HCT116 (cell line): ENCODE data around the gene CCNJL. TPM values are rescaled to one million over a fixed set of nuclear protein-coding genes. Genes with fewer than 3 reads are reported as not detected.

ENCODE experiments used
- ATAC-seq: fragments of 200-7000 bp; cut with Tn5 transposase; 2 replicates; pipeline ENCODE4 v1.9.1; 2020; ENCODE audit warnings: mild to moderate bottlenecking, moderate library complexity
- BruUV-seq: library from RNA; stranded (reverse); fragments of 400-500 nt; replicated peaks from 2 replicates; lab custom pipeline; 2021; lab: Mats Ljungman, UMichigan
- CTCF ChIA-PET: fragments of 300-600 bp; sonication (Branson Sonifier 250); formaldehyde crosslinking; loops from one replicate; lab custom pipeline; 2021; ENCODE audit warnings: antibody characterized with exemption; lab: Charles Lee
- POLR2A ChIA-PET: fragments of 300-600, 350-600 bp; sonication (Branson Sonifier 250); formaldehyde crosslinking; loops from one replicate; lab custom pipeline; 2021; ENCODE audit warnings: antibody characterized with exemption; lab: Charles Lee
- RAD21 ChIA-PET, 2 experiments: fragments of 300-600 bp; sonication (Branson Sonifier 250); formaldehyde crosslinking; loops; one replicate each; lab custom pipeline; 2023; ENCODE audit warnings: low total read pairs in 2 of 2; ENCODE audit not compliant: uncharacterized antibody in 2 of 2, unreplicated experiment in 2 of 2, low non-redundant PET in 1 of 2; lab: Charles Lee
- DNase-seq: peaks from one replicate; pipeline ENCODE4 v3.0.0-alpha.2; 2010; ENCODE audit warnings: low read depth, low spot score
- H2AFZ ChIP-seq: fragments of 200-600 bp; shearing (Covaris generic), sonication (generic); 2 replicates; pipeline ENCODE4 v1.6.1; 2017; ENCODE audit warnings: low read depth, mixed run types, mixed read lengths, antibody characterized with exemption, low read length; ENCODE audit not compliant: poor library complexity, severe bottlenecking
- H3K27ac ChIP-seq: 2 replicates; pipeline ENCODE4 v1.5.1; 2012; ENCODE audit warnings: low read depth, low read length
- H3K27me3 ChIP-seq: fragments of 200-600 bp; sonication (generic); 2 replicates; pipeline ENCODE4 v1.6.1; 2016; ENCODE audit warnings: mixed run types, low read length, mixed read lengths; ENCODE audit not compliant: insufficient read depth
- H3K36me3 ChIP-seq, 2 experiments: fragments of 200-500 bp in 1 of 2; fragments of 200-600 bp in 1 of 2; sonication (Bioruptor generic) in 1 of 2; sonication (generic) in 1 of 2; 2 replicates each; pipeline versions ENCODE4 v1.5.1 to v1.6.1; 2014 to 2016; ENCODE audit warnings: low read length in 2 of 2, inconsistent platforms in 1 of 2, mixed read lengths in 1 of 2, mixed run types in 1 of 2; ENCODE audit not compliant: insufficient read depth in 2 of 2, control insufficient read depth in 1 of 2
- H3K4me1 ChIP-seq, 2 experiments: fragments of 200-600 bp in 1 of 2; sonication (generic) in 1 of 2; 2 replicates each; pipeline versions ENCODE4 v1.5.1 to v1.6.1; 2012 to 2017; ENCODE audit warnings: low read length in 2 of 2, inconsistent platforms in 1 of 2, mild to moderate bottlenecking in 1 of 2, mixed read lengths in 1 of 2, mixed run types in 1 of 2, moderate library complexity in 1 of 2; ENCODE audit not compliant: insufficient read depth in 2 of 2, control insufficient read depth in 1 of 2
- H3K4me2 ChIP-seq: fragments of 200-600 bp; sonication (generic); 2 replicates; pipeline ENCODE4 v1.6.1; 2017; ENCODE audit warnings: mixed run types, low read length, mixed read lengths
- H3K4me3 ChIP-seq, 2 experiments: fragments of 200-600 bp in 1 of 2; sonication (generic) in 1 of 2; replicated peaks in 1 of 2; 2 replicates each; pipeline ENCODE4 v1.5.1; 2011 to 2016; ENCODE audit warnings: low read length in 2 of 2, control low read depth in 1 of 2, low read depth in 1 of 2, mild to moderate bottlenecking in 1 of 2, mixed read lengths in 1 of 2, mixed run types in 1 of 2
- H3K79me2 ChIP-seq: fragments of 200-600 bp; sonication (generic); 2 replicates; pipeline ENCODE4 v1.6.1; 2017; ENCODE audit warnings: mild to moderate bottlenecking, mixed run types, low read length, moderate library complexity, mixed read lengths; ENCODE audit not compliant: insufficient read depth
- H3K9ac ChIP-seq: fragments of 200-600 bp; sonication (generic); 2 replicates; pipeline ENCODE4 v1.6.1; 2016; ENCODE audit warnings: low read length, mixed read lengths
- H3K9me2 ChIP-seq: fragments of 200-600 bp; sonication (generic), shearing (Covaris generic); 2 replicates; pipeline ENCODE4 v1.6.1; 2017; ENCODE audit warnings: mixed run types, mild to moderate bottlenecking, moderate library complexity; ENCODE audit not compliant: insufficient read depth
- H3K9me3 ChIP-seq, 2 experiments: fragments of 200-500 bp in 1 of 2; fragments of 200-600 bp in 1 of 2; sonication (Bioruptor generic) in 1 of 2; sonication (generic) in 1 of 2; 2 replicates each; pipeline ENCODE4 v1.6.1; 2014 to 2017; ENCODE audit warnings: low read length in 2 of 2, mixed read lengths in 2 of 2, inconsistent platforms in 1 of 2, low read depth in 1 of 2, mild to moderate bottlenecking in 1 of 2, mixed run types in 1 of 2, moderate library complexity in 1 of 2; ENCODE audit not compliant: control insufficient read depth in 1 of 2, insufficient read depth in 1 of 2
- H4K20me1 ChIP-seq: fragments of 200-600 bp; sonication (generic), shearing (Covaris generic); 2 replicates; pipeline ENCODE4 v1.6.1; 2017; ENCODE audit warnings: mixed run types, mild to moderate bottlenecking, moderate library complexity; ENCODE audit not compliant: insufficient read depth
- ELF1 ChIP-seq: IDR thresholded peaks from 2 replicates; pipeline ENCODE4 v1.6.1; 2012; ENCODE audit warnings: low read depth, borderline replicate concordance
- EZH2 ChIP-seq: fragments of 200-600 bp; sonication (generic); IDR thresholded peaks from 2 replicates; pipeline ENCODE4 v1.6.1; 2017; ENCODE audit warnings: antibody characterized with exemption, mixed run types
- EZH2phosphoT487 ChIP-seq: fragments of 200-600 bp; IDR thresholded peaks from 2 replicates; pipeline ENCODE4 v1.6.1; 2018; ENCODE audit warnings: antibody characterized with exemption, borderline replicate concordance
- FOSL1 ChIP-seq: IDR thresholded peaks from 2 replicates; pipeline ENCODE4 v1.6.1; 2012; ENCODE audit warnings: low read depth
- JUND ChIP-seq: IDR thresholded peaks from 2 replicates; pipeline ENCODE4 v1.6.1; 2012
- POLR2A ChIP-seq: IDR thresholded peaks from 2 replicates; pipeline ENCODE4 v1.7.0; 2011; ENCODE audit warnings: borderline replicate concordance; ENCODE audit not compliant: insufficient read depth, insufficient read length; ENCODE audit errors: extremely low read depth
- POLR2AphosphoS5 ChIP-seq: IDR thresholded peaks from 2 replicates; pipeline ENCODE4 v1.6.1; 2011; ENCODE audit warnings: mild to moderate bottlenecking, low read depth, low read length, moderate library complexity
- RAD21 ChIP-seq: IDR thresholded peaks from 2 replicates; pipeline ENCODE4 v1.6.1; 2012; ENCODE audit warnings: low read depth, mild to moderate bottlenecking
- SP1 ChIP-seq: IDR thresholded peaks from 2 replicates; pipeline ENCODE4 v1.6.1; 2012; ENCODE audit warnings: low read depth
- SRF ChIP-seq: IDR thresholded peaks from 2 replicates; pipeline ENCODE4 v1.6.1; 2012; ENCODE audit warnings: low read depth
- TCF7L2 ChIP-seq: IDR thresholded peaks from 2 replicates; pipeline ENCODE4 v1.7.0; 2011; ENCODE audit warnings: borderline replicate concordance, inconsistent platforms; ENCODE audit not compliant: insufficient read depth, insufficient read length; ENCODE audit errors: extremely low read depth
- YY1 ChIP-seq: IDR thresholded peaks from 2 replicates; pipeline ENCODE4 v1.6.1; 2011; ENCODE audit warnings: low read length, low read depth, moderate library complexity, mild to moderate bottlenecking; ENCODE audit not compliant: insufficient replicate concordance; ENCODE audit errors: extremely low read depth
- ZNF274 ChIP-seq: fragments of 200-500 bp; sonication (Bioruptor generic); IDR thresholded peaks from 2 replicates; pipeline ENCODE4 v1.6.1; 2014; ENCODE audit warnings: mild to moderate bottlenecking, low read depth, low read length, inconsistent platforms
- intact Hi-C: fragments of 100-400 bp; cut with micrococcal nuclease; formaldehyde crosslinking; loops from 2 replicates; pipeline ENCODE4 v1.10.0; 2022
- total RNA-seq: library from RNA; stranded (reverse); gene quantifications from one replicate; pipeline ENCODE4 v1.2.1, GENCODE V29; 2021; ENCODE audit not compliant: unreplicated experiment
- TF ChIP-seq, protein P1 (sequence below), 3 experiments: fragments of 200-600 bp in 1 of 3; sonication (generic) in 1 of 3; IDR thresholded peaks in 2 of 3; conservative IDR thresholded peaks in 1 of 3; 2 replicates each; pipeline ENCODE4 v1.5.1; 2012 to 2017; ENCODE audit warnings: low read depth in 2 of 3, low read length in 2 of 3, antibody characterized with exemption in 1 of 3, borderline replicate concordance in 1 of 3, control low read depth in 1 of 3, mild to moderate bottlenecking in 1 of 3, mixed read lengths in 1 of 3, mixed run types in 1 of 3, moderate library complexity in 1 of 3; ENCODE audit not compliant: insufficient read depth in 1 of 3
- TF ChIP-seq, protein P2 (sequence below): IDR thresholded peaks from 2 replicates; pipeline ENCODE4 v1.6.1; 2012
- TF ChIP-seq, protein P3 (sequence below): IDR thresholded peaks from 2 replicates; pipeline ENCODE4 v1.6.1; 2012; ENCODE audit warnings: low read depth
- TF ChIP-seq, protein P4 (sequence below): IDR thresholded peaks from 2 replicates; pipeline ENCODE4 v1.6.1; 2012

The CCNJL gene
- total RNA-seq, 1 experiment from 2014 or later = 2.9 TPM

DNA sequence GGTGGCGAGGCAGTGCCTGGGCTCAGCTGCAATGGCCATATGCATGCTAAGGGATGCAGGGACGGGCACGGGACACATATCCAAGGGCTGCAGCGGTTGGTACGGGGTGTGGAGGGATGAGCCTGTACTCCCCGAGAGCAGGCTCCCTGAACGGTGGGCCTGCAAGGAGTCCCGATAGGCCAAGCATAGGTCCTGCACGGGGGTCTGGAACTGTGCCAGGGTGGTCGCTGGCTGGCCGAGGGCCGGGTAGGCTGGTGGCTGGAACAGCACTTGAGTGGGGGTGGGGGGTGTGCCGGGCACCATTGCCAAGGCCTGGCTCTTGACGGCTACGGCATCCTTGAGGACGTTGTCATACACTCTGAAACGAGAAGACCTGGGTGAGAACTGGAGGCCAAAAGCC lies 58.9 kb downstream of the CCNJL start:
- Histone ChIP-seq H3K36me3 (no peaks in the 10 kb centered on the region), H4K20me1 (no peaks in the 10 kb centered on the region), H3K27ac (no peak overlapping the region)
- DNase-seq = no peak
- TF ChIP-seq TCF7L2 = no peak
- TF ChIP-seq, all 23 proteins: peak for 0
- H2AFZ ChIP-seq = no peak overlapping the region
- H3K4me3 ChIP-seq = no peak overlapping the region
- CTCF ChIA-PET = no interaction called here
- no peaks in the 10 kb centered on the region for H3K9me2 ChIP-seq
- H3K27me3 ChIP-seq = no peaks in the 10 kb centered on the region
- no peak overlapping the region for H3K9ac ChIP-seq
- H3K4me1 ChIP-seq = no peaks in the 10 kb centered on the region
- POLR2A ChIA-PET = no interaction called here
- intact Hi-C loops = no loop called here
- ATAC-seq = no peak
- H3K4me2 ChIP-seq = no peak overlapping the region
- no TSS peak for BruUV-seq
- RAD21 ChIA-PET = no interaction called here
- H3K79me2 ChIP-seq = no peaks in the 10 kb centered on the region
- no peaks in the 10 kb centered on the region for H3K9me3 ChIP-seq

DNA sequence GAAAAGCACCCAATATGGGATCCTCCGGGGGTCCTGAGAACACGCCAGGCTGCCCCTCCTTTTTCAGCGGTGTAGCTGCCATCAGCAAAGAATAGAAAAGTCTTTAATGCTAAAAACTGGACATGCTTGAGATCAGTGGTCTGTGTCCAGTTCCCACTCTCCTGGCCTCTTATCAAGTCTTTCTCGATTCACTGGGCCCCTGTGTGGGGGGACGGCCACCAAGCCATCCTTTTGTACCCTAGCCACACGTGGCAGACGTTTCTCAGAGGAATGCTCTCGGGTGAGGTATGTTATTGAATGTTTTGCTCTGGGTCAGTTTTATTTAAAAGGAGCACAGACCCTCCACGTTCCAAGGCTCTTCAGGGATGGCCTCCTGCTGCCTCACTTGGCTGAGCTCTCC lies 59.4 kb downstream of the CCNJL start:
- no peak overlapping the region for H3K27ac ChIP-seq
- no peak for DNase-seq
- RAD21 ChIA-PET = no interaction called here
- H3K36me3 ChIP-seq = no peaks in the 10 kb centered on the region
- no peak overlapping the region for H3K4me2 ChIP-seq
- POLR2A ChIA-PET = no interaction called here
- intact Hi-C loops = no loop called here
- CTCF ChIA-PET = no interaction called here
- no peaks in the 10 kb centered on the region for H4K20me1 ChIP-seq
- no peaks in the 10 kb centered on the region for H3K9me3 ChIP-seq
- no peaks in the 10 kb centered on the region for H3K27me3 ChIP-seq
- H3K4me3 ChIP-seq = no peak overlapping the region
- no peaks in the 10 kb centered on the region for H3K4me1 ChIP-seq
- no peak for ATAC-seq
- no TSS peak for BruUV-seq
- no peak overlapping the region for H3K9ac ChIP-seq
- H2AFZ ChIP-seq = no peak overlapping the region
- H3K79me2 ChIP-seq = no peaks in the 10 kb centered on the region
- no peaks in the 10 kb centered on the region for H3K9me2 ChIP-seq
- TF ChIP-seq EZH2 = no peak
- TF ChIP-seq ZNF274 = no peak
- TF ChIP-seq, protein P1, sequence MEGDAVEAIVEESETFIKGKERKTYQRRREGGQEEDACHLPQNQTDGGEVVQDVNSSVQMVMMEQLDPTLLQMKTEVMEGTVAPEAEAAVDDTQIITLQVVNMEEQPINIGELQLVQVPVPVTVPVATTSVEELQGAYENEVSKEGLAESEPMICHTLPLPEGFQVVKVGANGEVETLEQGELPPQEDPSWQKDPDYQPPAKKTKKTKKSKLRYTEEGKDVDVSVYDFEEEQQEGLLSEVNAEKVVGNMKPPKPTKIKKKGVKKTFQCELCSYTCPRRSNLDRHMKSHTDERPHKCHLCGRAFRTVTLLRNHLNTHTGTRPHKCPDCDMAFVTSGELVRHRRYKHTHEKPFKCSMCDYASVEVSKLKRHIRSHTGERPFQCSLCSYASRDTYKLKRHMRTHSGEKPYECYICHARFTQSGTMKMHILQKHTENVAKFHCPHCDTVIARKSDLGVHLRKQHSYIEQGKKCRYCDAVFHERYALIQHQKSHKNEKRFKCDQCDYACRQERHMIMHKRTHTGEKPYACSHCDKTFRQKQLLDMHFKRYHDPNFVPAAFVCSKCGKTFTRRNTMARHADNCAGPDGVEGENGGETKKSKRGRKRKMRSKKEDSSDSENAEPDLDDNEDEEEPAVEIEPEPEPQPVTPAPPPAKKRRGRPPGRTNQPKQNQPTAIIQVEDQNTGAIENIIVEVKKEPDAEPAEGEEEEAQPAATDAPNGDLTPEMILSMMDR (IDR thresholded peaks at IDR 0.05 in 2 of 3, conservative IDR thresholded peaks at IDR 0.05 in 1 of 3; ENCODE audit: borderline replicate concordance in 1 of 3, insufficient read depth in 1 of 3, low read depth in 2 of 3, low read length in 2 of 3) = no peak
- TF ChIP-seq RAD21 = no peak
- no peak for TF ChIP-seq JUND
- TF ChIP-seq SP1 = no peak
- TF ChIP-seq, protein P2, sequence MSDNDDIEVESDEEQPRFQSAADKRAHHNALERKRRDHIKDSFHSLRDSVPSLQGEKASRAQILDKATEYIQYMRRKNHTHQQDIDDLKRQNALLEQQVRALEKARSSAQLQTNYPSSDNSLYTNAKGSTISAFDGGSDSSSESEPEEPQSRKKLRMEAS = no peak
- TF ChIP-seq SRF = no peak
- TF ChIP-seq, protein P3, sequence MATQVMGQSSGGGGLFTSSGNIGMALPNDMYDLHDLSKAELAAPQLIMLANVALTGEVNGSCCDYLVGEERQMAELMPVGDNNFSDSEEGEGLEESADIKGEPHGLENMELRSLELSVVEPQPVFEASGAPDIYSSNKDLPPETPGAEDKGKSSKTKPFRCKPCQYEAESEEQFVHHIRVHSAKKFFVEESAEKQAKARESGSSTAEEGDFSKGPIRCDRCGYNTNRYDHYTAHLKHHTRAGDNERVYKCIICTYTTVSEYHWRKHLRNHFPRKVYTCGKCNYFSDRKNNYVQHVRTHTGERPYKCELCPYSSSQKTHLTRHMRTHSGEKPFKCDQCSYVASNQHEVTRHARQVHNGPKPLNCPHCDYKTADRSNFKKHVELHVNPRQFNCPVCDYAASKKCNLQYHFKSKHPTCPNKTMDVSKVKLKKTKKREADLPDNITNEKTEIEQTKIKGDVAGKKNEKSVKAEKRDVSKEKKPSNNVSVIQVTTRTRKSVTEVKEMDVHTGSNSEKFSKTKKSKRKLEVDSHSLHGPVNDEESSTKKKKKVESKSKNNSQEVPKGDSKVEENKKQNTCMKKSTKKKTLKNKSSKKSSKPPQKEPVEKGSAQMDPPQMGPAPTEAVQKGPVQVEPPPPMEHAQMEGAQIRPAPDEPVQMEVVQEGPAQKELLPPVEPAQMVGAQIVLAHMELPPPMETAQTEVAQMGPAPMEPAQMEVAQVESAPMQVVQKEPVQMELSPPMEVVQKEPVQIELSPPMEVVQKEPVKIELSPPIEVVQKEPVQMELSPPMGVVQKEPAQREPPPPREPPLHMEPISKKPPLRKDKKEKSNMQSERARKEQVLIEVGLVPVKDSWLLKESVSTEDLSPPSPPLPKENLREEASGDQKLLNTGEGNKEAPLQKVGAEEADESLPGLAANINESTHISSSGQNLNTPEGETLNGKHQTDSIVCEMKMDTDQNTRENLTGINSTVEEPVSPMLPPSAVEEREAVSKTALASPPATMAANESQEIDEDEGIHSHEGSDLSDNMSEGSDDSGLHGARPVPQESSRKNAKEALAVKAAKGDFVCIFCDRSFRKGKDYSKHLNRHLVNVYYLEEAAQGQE = no peak
- no peak for TF ChIP-seq YY1
- no peak for TF ChIP-seq FOSL1
- no peak for TF ChIP-seq POLR2AphosphoS5
- no peak for TF ChIP-seq ELF1
- TF ChIP-seq EZH2phosphoT487 = no peak
- TF ChIP-seq, protein P4, sequence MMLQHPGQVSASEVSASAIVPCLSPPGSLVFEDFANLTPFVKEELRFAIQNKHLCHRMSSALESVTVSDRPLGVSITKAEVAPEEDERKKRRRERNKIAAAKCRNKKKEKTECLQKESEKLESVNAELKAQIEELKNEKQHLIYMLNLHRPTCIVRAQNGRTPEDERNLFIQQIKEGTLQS = no peak
- no peak for TF ChIP-seq POLR2A
